ENCODE results near the gene CNEP1R1.

DNA sequence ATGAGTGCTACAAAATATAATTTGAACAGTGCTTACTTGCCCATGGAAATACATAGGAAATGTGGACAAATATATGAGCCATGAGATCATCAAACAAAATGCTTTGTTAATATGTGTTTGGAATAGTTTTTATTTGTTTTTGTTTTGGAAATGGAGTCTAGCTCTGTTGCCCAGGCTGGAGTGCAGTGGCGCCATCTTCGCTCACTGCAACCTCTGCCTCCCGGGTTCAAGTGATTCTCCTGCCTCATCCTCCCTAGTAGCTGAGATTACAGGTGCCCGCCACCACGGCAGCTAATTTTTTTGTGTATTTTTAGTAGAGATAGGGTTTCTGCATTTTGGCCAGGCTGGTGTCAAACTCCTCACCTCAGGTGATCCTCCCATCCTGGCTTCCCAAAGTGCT, 2.8 kb downstream of the CNEP1R1 start:
- TF ChIP-seq CTCF (conservative IDR thresholded peaks at IDR 0.05; ENCODE audit: low read length) (no peak), EZH2phosphoT487 (IDR thresholded peaks at IDR 0.05; ENCODE audit: borderline replicate concordance, low read depth, low read length) (no peak)

Data from OCI-LY7 (cell line).